Measurements from ENCODE around the gene NCK1. TPM values are rescaled to one million over a fixed set of nuclear protein-coding genes. Genes with fewer than 3 reads are reported as not detected.

Gene NCK1
- total and polyA plus RNA-seq, 9 of the 15 experiments (the other 6 are each of a cell fraction or from before 2014, with no cell fraction given): 17.3 to 30.5 (median 25.0) TPM

- TF ChIP-seq ZNF124 (CRISPR knock-in tag; IDR thresholded peaks at IDR 0.05): no peak
- no peak for TF ChIP-seq HOXB6 (CRISPR knock-in tag; IDR thresholded peaks at IDR 0.05; ENCODE audit: borderline replicate concordance)
- TF ChIP-seq ELF4 (CRISPR knock-in tag; IDR thresholded peaks at IDR 0.05): no peak
- TF ChIP-seq ZNF717 (CRISPR knock-in tag; IDR thresholded peaks at IDR 0.05): no peak
- no peak for TF ChIP-seq MBD1 (CRISPR knock-in tag; IDR thresholded peaks at IDR 0.05)
- TF ChIP-seq ZMIZ1 (IDR thresholded peaks at IDR 0.05; ENCODE audit: low read depth in 2 of 2, low read length in 2 of 2): no peak
- TF ChIP-seq ATF1 (CRISPR knock-in tag; IDR thresholded peaks at IDR 0.05): no peak
- TF ChIP-seq ATF1 (tag; IDR thresholded peaks at IDR 0.05): no peak
- no peak for TF ChIP-seq ZNF75A (CRISPR knock-in tag; IDR thresholded peaks at IDR 0.05)
- no peak for TF ChIP-seq CTCFL (IDR thresholded peaks at IDR 0.05; ENCODE audit: borderline replicate concordance, insufficient read depth, low read depth, low read length, poor library complexity, severe bottlenecking)
- no peak for TF ChIP-seq ARHGAP35 (IDR thresholded peaks at IDR 0.05; ENCODE audit: partially characterized antibody)
- TF ChIP-seq TRIM24 (IDR thresholded peaks at IDR 0.05): peak; percentile 25 to 44; a peak in 1 of 4 replicates
- TF ChIP-seq HOMEZ (CRISPR knock-in tag; IDR thresholded peaks at IDR 0.05): no peak
- no peak for TF ChIP-seq SMAD1 (IDR thresholded peaks at IDR 0.05; ENCODE audit: low read depth, low read length, partially characterized antibody)
- no peak for TF ChIP-seq PPARD (CRISPR knock-in tag; IDR thresholded peaks at IDR 0.05)
- TF ChIP-seq ZNF121 (CRISPR knock-in tag; conservative IDR thresholded peaks at IDR 0.05): no peak
- TF ChIP-seq HBP1 (CRISPR knock-in tag; IDR thresholded peaks at IDR 0.05): no peak
- TF ChIP-seq ZNF146 (CRISPR knock-in tag; IDR thresholded peaks at IDR 0.05; ENCODE audit: unreplicated experiment): no peak
- TF ChIP-seq ZNF780A (CRISPR knock-in tag; IDR thresholded peaks at IDR 0.05): no peak
These were observed 21.8 kb upstream of the NCK1 start (continued) for GRCh38 chr3:136840252-136840651.
